GM23338 (cell line): Measurements from ENCODE around the gene MINAR1. TPM values are rescaled to one million over a fixed set of nuclear protein-coding genes. Genes with fewer than 3 reads are reported as not detected.

Experiments
- ATAC-seq: fragments of 200-7000 bp; cut with Tn5 transposase; 3 replicates; pipeline ENCODE4 v1.9.1; 2020
- DNase-seq: peaks from one replicate; pipeline ENCODE4 v3.0.0-alpha.2; 2015; ENCODE audit warnings: low spot score
- H2AFZ ChIP-seq: fragments of 200-600 bp; sonication (generic); 2 replicates; pipeline ENCODE4 v1.8.0; 2016; ENCODE audit warnings: antibody characterized with exemption, mild to moderate bottlenecking, moderate library complexity
- H3F3A ChIP-seq: fragments of 200-600 bp; sonication (generic); replicated peaks from 2 replicates; pipeline ENCODE4 v1.8.0; 2017; ENCODE audit warnings: antibody characterized with exemption, mixed run types, low read depth
- H3K27ac ChIP-seq: fragments of 200-600 bp; sonication (generic); 2 replicates; pipeline ENCODE4 v1.6.1; 2016; ENCODE audit warnings: low read depth
- H3K27me3 ChIP-seq: fragments of 200-600 bp; sonication (generic); 2 replicates; pipeline ENCODE4 v1.8.0; 2016; ENCODE audit warnings: mild to moderate bottlenecking, mixed run types, moderate library complexity; ENCODE audit not compliant: insufficient read depth
- H3K36me3 ChIP-seq: fragments of 200-600 bp; sonication (generic); 2 replicates; pipeline ENCODE4 v1.8.0; 2016; ENCODE audit warnings: mild to moderate bottlenecking; ENCODE audit not compliant: insufficient read depth
- H3K4me1 ChIP-seq: fragments of 200-600 bp; sonication (generic); 2 replicates; pipeline ENCODE4 v1.8.0; 2016; ENCODE audit warnings: mild to moderate bottlenecking, moderate library complexity; ENCODE audit not compliant: insufficient read depth
- H3K4me2 ChIP-seq: fragments of 200-600 bp; sonication (generic); 2 replicates; pipeline ENCODE4 v1.7.1; 2017; ENCODE audit warnings: mixed run types
- H3K4me3 ChIP-seq: fragments of 200-600 bp; sonication (generic); 2 replicates; pipeline ENCODE4 v1.6.1; 2016; ENCODE audit warnings: mixed run types
- H3K79me2 ChIP-seq: fragments of 200-600 bp; sonication (generic); replicated peaks from 2 replicates; pipeline ENCODE4 v1.8.0; 2017; ENCODE audit warnings: mild to moderate bottlenecking; ENCODE audit not compliant: insufficient read depth
- H3K9me2 ChIP-seq: fragments of 200-600 bp; sonication (generic); 2 replicates; pipeline ENCODE4 v1.8.0; 2017; ENCODE audit not compliant: insufficient read depth
- H4K20me1 ChIP-seq: fragments of 200-600 bp; sonication (generic); replicated peaks from 2 replicates; pipeline ENCODE4 v1.8.0; 2017; ENCODE audit warnings: mild to moderate bottlenecking; ENCODE audit not compliant: insufficient read depth
- H3K27ac Mint-ChIP-seq: 2 replicates; pipeline ENCODE4 v1.8.0; 2020; ENCODE audit warnings: inconsistent platforms, mild to moderate bottlenecking, moderate library complexity, mixed read lengths
- H3K27me3 Mint-ChIP-seq: 3 replicates; pipeline ENCODE4 v1.8.0; 2022; ENCODE audit warnings: low read depth, mild to moderate bottlenecking, moderate library complexity, mixed read lengths, inconsistent platforms; ENCODE audit not compliant: insufficient read depth, poor library complexity
- H3K36me3 Mint-ChIP-seq: 3 replicates; pipeline ENCODE4 v1.8.0; 2021; ENCODE audit warnings: low read depth, mild to moderate bottlenecking, inconsistent platforms, moderate library complexity, mixed read lengths
- H3K4me1 Mint-ChIP-seq: 3 replicates; pipeline ENCODE4 v1.8.0; 2020; ENCODE audit warnings: mild to moderate bottlenecking, inconsistent platforms, mixed read lengths
- H3K4me3 Mint-ChIP-seq: 3 replicates; pipeline ENCODE4 v1.8.0; 2021; ENCODE audit warnings: moderate library complexity, mild to moderate bottlenecking, inconsistent platforms, mixed read lengths
- H3K9me3 Mint-ChIP-seq: 3 replicates; pipeline ENCODE4 v1.8.0; 2020; ENCODE audit warnings: moderate library complexity, mild to moderate bottlenecking, inconsistent platforms, mixed read lengths
- CTCF ChIP-seq, 2 experiments: fragments of 200-600 bp in 1 of 2; sonication (generic) in 1 of 2; conservative IDR thresholded peaks; 2 replicates each; pipeline versions ENCODE4 v1.5.1 to v1.6.1; 2016 to 2017; ENCODE audit warnings: antibody characterized with exemption in 2 of 2, low read depth in 2 of 2, mild to moderate bottlenecking in 2 of 2, moderate library complexity in 1 of 2
- EZH2phosphoT487 ChIP-seq: fragments of 200-600 bp; sonication (generic); IDR thresholded peaks from one replicate; pipeline ENCODE4 v1.8.1; 2018; ENCODE audit warnings: antibody characterized with exemption; ENCODE audit not compliant: unreplicated experiment
- ZNF114 ChIP-seq: fragments of 250-450 bp; sonication (Bioruptor Pico); IDR thresholded peaks from 2 replicates; pipeline ENCODE4 v1.5.0; 2020; ENCODE audit warnings: mild to moderate bottlenecking, moderate library complexity
- ZNF331 ChIP-seq: fragments of 250-450 bp; sonication (Bioruptor Pico); IDR thresholded peaks from 2 replicates; pipeline ENCODE4 v1.5.0; 2020; ENCODE audit warnings: low read depth, mild to moderate bottlenecking, moderate library complexity
- polyA plus RNA-seq: library from polyadenylated mRNA; unstranded; fragments of >200 nt; fragmentation: Nextera tagmentation; extraction: Ambion mirVana; gene quantifications from 2 replicates; pipeline ENCODE4 v1.2.1, GENCODE V29; 2016
- total RNA-seq: library from RNA; depleted of rRNA; stranded (reverse); fragments of >200 nt; shearing (Covaris generic); gene quantifications from 2 replicates; pipeline ENCODE4 v1.2.3, GENCODE V29; 2014
- TF ChIP-seq, protein P1 (sequence below): fragments of 250-450 bp; sonication (Bioruptor Pico); IDR thresholded peaks from 2 replicates; pipeline ENCODE4 v1.5.0; 2020; ENCODE audit warnings: mild to moderate bottlenecking, moderate library complexity

MINAR1 gene
- total and polyA plus RNA-seq, 2 experiments from 2014 or later = 0.32 to 1.4 TPM

- Mint-ChIP-seq H3K9me3 (no peaks in the 10 kb centered on the region), H3K4me3 (no peak overlapping the region), H3K27me3 (peaks cover 25% of the 10 kb centered on the region), H3K4me1 (peaks cover 25% of the 10 kb centered on the region), H3K27ac (no peak overlapping the region), H3K36me3 (no peaks in the 10 kb centered on the region)
- ATAC-seq (no peak), DNase-seq (no peak)
- Histone ChIP-seq H2AFZ (no peak overlapping the region), H3K27me3 (peaks cover 32% of the 10 kb centered on the region), H4K20me1 (no peaks in the 10 kb centered on the region), H3K4me1 (peaks cover 18% of the 10 kb centered on the region; the same call in 1 of the 2 replicates), H3K36me3 (no peaks in the 10 kb centered on the region), H3K9me2 (no peaks in the 10 kb centered on the region), H3K4me3 (no peak overlapping the region), H3K4me2 (no peak overlapping the region), H3K27ac (no peak overlapping the region), H3K79me2 (no peaks in the 10 kb centered on the region), H3F3A (0 out of 2 replicates have a peak, but pooled peaks cover 3% of the 10 kb centered on the region)
- TF ChIP-seq ZNF114 (CRISPR knock-in tag) (no peak), ZNF331 (no peak), CTCF (conservative IDR thresholded peaks at IDR 0.05; ENCODE audit: low read depth in 2 of 2) (no peak), EZH2phosphoT487 (no peak)
- TF ChIP-seq, protein P1, sequence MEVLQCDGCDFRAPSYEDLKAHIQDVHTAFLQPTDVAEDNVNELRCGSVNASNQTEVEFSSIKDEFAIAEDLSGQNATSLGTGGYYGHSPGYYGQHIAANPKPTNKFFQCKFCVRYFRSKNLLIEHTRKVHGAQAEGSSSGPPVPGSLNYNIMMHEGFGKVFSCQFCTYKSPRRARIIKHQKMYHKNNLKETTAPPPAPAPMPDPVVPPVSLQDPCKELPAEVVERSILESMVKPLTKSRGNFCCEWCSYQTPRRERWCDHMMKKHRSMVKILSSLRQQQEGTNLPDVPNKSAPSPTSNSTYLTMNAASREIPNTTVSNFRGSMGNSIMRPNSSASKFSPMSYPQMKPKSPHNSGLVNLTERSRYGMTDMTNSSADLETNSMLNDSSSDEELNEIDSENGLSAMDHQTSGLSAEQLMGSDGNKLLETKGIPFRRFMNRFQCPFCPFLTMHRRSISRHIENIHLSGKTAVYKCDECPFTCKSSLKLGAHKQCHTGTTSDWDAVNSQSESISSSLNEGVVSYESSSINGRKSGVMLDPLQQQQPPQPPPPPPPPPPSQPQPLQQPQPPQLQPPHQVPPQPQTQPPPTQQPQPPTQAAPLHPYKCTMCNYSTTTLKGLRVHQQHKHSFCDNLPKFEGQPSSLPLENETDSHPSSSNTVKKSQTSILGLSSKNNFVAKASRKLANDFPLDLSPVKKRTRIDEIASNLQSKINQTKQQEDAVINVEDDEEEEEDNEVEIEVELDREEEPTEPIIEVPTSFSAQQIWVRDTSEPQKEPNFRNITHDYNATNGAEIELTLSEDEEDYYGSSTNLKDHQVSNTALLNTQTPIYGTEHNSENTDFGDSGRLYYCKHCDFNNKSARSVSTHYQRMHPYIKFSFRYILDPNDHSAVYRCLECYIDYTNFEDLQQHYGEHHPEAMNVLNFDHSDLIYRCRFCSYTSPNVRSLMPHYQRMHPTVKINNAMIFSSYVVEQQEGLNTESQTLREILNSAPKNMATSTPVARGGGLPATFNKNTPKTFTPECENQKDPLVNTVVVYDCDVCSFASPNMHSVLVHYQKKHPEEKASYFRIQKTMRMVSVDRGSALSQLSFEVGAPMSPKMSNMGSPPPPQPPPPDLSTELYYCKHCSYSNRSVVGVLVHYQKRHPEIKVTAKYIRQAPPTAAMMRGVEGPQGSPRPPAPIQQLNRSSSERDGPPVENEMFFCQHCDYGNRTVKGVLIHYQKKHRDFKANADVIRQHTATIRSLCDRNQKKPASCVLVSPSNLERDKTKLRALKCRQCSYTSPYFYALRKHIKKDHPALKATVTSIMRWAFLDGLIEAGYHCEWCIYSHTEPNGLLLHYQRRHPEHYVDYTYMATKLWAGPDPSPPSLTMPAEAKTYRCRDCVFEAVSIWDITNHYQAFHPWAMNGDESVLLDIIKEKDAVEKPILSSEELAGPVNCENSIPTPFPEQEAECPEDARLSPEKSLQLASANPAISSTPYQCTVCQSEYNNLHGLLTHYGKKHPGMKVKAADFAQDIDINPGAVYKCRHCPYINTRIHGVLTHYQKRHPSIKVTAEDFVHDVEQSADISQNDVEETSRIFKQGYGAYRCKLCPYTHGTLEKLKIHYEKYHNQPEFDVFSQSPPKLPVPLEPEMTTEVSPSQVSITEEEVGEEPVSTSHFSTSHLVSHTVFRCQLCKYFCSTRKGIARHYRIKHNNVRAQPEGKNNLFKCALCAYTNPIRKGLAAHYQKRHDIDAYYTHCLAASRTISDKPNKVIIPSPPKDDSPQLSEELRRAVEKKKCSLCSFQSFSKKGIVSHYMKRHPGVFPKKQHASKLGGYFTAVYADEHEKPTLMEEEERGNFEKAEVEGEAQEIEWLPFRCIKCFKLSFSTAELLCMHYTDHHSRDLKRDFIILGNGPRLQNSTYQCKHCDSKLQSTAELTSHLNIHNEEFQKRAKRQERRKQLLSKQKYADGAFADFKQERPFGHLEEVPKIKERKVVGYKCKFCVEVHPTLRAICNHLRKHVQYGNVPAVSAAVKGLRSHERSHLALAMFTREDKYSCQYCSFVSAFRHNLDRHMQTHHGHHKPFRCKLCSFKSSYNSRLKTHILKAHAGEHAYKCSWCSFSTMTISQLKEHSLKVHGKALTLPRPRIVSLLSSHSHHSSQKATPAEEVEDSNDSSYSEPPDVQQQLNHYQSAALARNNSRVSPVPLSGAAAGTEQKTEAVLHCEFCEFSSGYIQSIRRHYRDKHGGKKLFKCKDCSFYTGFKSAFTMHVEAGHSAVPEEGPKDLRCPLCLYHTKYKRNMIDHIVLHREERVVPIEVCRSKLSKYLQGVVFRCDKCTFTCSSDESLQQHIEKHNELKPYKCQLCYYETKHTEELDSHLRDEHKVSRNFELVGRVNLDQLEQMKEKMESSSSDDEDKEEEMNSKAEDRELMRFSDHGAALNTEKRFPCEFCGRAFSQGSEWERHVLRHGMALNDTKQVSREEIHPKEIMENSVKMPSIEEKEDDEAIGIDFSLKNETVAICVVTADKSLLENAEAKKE (CRISPR knock-in tag) = no peak
Measured at GRCh38 chr15:79437275-79438000, 5.3 kb downstream of the MINAR1 start.
